Natural killer cell treated with Interleukin-12 subunit alpha and Interleukin-12 subunit beta and Interleukin-15 and Interleukin-18, amount 100 ng/mL, for 72 hours (primary cell): Measurements from ENCODE around the gene ADGRB2. TPM values are rescaled to one million over a fixed set of nuclear protein-coding genes. Genes with fewer than 3 reads are reported as not detected.
A peak's percentile ranks its signal among the peaks of the same experiment; 100 is the strongest.

Source experiments
- ATAC-seq, 2 donors: fragments of 150-1000 bp; cut with Tn5 transposase in 1 of 2; sonication (Bioruptor Pico), chemical (Tn5 transposase) in 1 of 2; 2 replicates each; pipeline ENCODE4 v1.10.0; 2021
- DNase-seq: peaks from one replicate; pipeline ENCODE4 v3.0.0; 2022; ENCODE audit warnings: low spot score
- H3K27ac Mint-ChIP-seq, 2 donors: 1 replicate in 1 of 2; 2 replicates in 1 of 2; pipeline ENCODE4 v1.8.0; 2022; ENCODE audit warnings: mixed read lengths in 2 of 2, mild to moderate bottlenecking in 1 of 2, moderate library complexity in 1 of 2
- H3K27me3 Mint-ChIP-seq, 2 donors: 1 replicate in 1 of 2; 2 replicates in 1 of 2; pipeline ENCODE4 v1.8.0; 2022; ENCODE audit warnings: mixed read lengths in 2 of 2
- H3K36me3 Mint-ChIP-seq: one replicate; pipeline ENCODE4 v1.8.0; 2022; ENCODE audit warnings: mixed read lengths
- H3K4me1 Mint-ChIP-seq, 2 donors: 1 replicate in 1 of 2; 2 replicates in 1 of 2; pipeline ENCODE4 v1.8.0; 2022; ENCODE audit warnings: low read depth in 2 of 2, mixed read lengths in 2 of 2, mild to moderate bottlenecking in 1 of 2
- H3K4me3 Mint-ChIP-seq: one replicate; pipeline ENCODE4 v1.8.0; 2022; ENCODE audit warnings: mixed read lengths
- H3K9me3 Mint-ChIP-seq: 2 replicates; pipeline ENCODE4 v1.8.0; 2022; ENCODE audit warnings: mixed read lengths
- total RNA-seq, 2 donors: library from RNA; stranded (reverse); gene quantifications; one replicate each; pipeline ENCODE4 v1.2.3, GENCODE V29; 2022

ADGRB2 gene
- total RNA-seq, 2 donors from 2014 or later, result 1.2 TPM; not detected in 1

DNA sequence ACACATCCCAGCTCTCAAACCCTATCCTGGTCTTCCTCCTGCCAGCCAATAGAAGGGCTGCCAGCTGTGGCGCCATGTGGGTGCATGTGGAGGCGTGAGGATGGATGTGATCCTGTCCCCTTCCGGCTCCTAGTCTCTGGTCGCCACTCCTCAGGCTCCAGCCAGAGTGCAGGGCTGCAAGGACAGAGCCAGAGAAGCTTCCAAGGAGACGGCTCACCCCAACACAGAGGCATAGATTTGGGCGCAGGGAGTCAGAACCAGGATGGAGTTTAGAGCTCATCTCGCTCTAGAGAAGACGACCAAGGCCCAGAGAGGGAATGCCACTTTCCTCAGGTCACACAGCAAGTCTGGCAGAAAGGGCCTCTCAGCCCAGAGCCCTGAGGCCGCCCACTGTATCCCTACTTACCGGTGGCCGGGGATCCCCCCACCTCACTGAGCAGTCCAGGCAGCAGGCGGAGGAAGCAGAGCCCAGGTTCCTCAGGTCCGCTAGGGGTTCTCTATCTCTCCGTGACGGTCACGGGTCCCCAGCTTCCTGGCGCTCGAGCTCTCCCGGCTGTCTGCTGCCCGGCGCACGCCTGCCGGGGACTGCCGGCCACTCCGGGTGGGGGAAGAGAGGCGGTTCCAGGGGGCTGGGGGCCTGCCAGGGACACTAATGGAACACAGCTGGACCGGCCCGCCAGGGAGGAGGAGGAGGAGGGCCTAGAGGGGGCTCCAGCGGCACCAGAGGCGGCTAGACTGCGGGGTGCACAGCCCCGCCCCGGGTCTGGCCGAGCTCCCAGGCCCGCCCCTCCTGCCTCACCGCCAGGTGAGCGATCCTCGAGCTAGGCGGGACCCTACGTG lies 60.5 kb downstream of the ADGRB2 start, which contains the start of gene COL16A1:
Gene COL16A1 (minus strand): TSS at position 587 of the 840 bp plus-strand sequence. CDS start 1,824 bp downstream, outside the sequence.
- peak within 1 kb of the TSS; percentile 44 to 68 for H3K27ac Mint-ChIP-seq
- no peaks in the 10 kb centered on the region for H3K36me3 Mint-ChIP-seq
- H3K4me1 Mint-ChIP-seq, result peaks cover 63 to 73% of the 10 kb centered on the region in 2 donors
- H3K9me3 Mint-ChIP-seq, result no peaks in the 10 kb centered on the region
- H3K4me3 Mint-ChIP-seq, result peak within 1 kb of the TSS; percentile 74
- DNase-seq (no peak), ATAC-seq (no peak)
- H3K27me3 Mint-ChIP-seq, result peaks cover under 1 to 3% of the 10 kb centered on the region in 2 donors

GRCh38 chr1:31702836-31703404 lies 61.2 kb downstream of the ADGRB2 start:
- H3K4me1 Mint-ChIP-seq, result peaks cover 58 to 71% of the 10 kb centered on the region in 2 donors
- ATAC-seq (no peak), DNase-seq (no peak)
- no peaks in the 10 kb centered on the region for H3K36me3 Mint-ChIP-seq
- H3K4me3 Mint-ChIP-seq, result no peak overlapping the region
- no peaks in the 10 kb centered on the region for H3K9me3 Mint-ChIP-seq
- H3K27me3 Mint-ChIP-seq, result no peaks in the 10 kb centered on the region
- no peak overlapping the region for H3K27ac Mint-ChIP-seq

DNA sequence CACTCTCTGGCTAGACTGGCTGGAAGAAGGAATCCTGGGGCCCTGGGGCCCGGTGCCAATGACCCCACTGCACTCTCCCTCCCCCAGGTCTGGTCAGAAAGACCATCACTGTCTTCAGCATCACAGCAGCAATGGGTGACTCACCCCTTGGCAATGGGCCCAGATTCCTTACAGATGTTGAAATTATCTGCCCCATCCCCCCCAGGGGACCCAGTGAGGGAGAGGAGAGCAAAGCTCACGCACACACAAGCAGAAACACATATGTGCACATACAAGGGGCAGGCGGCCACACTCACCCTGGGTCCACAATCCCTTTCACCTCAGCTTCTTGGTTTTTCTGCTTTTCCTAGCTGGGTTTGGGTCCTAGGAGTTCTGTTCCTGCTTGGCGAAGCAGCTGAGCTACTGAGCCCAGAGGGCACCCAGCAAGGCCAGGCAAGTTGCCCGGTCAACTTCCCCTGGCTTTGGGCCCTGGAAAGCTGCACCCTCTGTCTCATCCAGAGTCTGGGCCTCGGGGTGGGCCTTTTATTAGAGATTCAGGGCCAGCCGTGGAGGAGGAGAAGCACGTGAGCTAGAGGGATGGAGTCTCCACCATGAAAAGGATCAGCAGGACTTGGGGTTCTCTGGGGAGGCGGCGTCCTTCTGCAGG lies 62.9 kb downstream of the ADGRB2 start:
- Mint-ChIP-seq H3K9me3 (no peaks in the 10 kb centered on the region), H3K4me1 (peaks cover 53 to 64% of the 10 kb centered on the region in 2 donors), H3K27me3 (no peaks in the 10 kb centered on the region), H3K36me3 (no peaks in the 10 kb centered on the region), H3K27ac (peak overlapping the region in 1 of 2 donors; percentile 48), H3K4me3 (no peak overlapping the region)
- ATAC-seq, result no peak
- DNase-seq, result no peak

DNA sequence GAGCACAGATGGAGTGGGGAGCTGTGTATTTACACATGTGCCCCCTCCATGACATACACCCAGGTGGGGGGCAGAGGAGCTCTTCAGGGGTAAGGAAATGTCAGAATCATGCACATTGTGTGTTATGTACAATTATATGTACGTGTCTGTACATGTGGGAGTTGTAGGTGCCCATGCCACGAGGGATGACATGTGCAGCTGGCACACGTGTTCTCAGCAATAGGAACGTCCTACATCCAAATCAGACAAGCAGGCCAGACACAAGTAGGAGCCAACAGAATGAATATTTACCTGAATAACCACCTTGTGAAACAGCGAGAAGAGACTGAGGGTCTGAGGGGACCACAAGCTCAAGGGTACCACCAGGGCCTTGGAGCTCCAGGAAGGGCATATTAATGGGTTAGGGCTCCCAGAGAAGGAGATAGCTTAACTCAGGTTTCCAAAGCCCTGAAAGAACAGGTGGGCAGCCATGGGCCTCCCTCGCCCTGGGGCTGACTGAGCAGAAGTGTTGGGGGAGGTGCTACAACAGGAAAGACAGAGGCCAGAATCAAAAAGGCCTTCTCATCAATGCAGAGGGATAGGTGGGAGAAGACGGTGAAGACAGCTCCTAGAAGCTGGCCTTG lies 63.6 kb downstream of the ADGRB2 start:
- H3K27me3 Mint-ChIP-seq, result no peaks in the 10 kb centered on the region
- H3K4me1 Mint-ChIP-seq, result peaks cover 47 to 58% of the 10 kb centered on the region in 2 donors
- no peak overlapping the region for H3K4me3 Mint-ChIP-seq
- H3K9me3 Mint-ChIP-seq, result no peaks in the 10 kb centered on the region
- peak overlapping the region in 1 of 2 donors; percentile 48 for H3K27ac Mint-ChIP-seq
- no peak for DNase-seq
- ATAC-seq, result no peak
- no peaks in the 10 kb centered on the region for H3K36me3 Mint-ChIP-seq

GRCh38 chr1:31699341-31699891 lies 64.7 kb downstream of the ADGRB2 start:
- H3K27me3 Mint-ChIP-seq, result no peaks in the 10 kb centered on the region
- H3K27ac Mint-ChIP-seq, result no peak overlapping the region
- H3K4me3 Mint-ChIP-seq, result peak overlapping the region; percentile 2
- ATAC-seq, result peak; percentile 62 to 69
- DNase-seq, result peak; percentile 69
- H3K9me3 Mint-ChIP-seq, result no peaks in the 10 kb centered on the region
- peaks cover 36 to 48% of the 10 kb centered on the region in 2 donors for H3K4me1 Mint-ChIP-seq
- no peaks in the 10 kb centered on the region for H3K36me3 Mint-ChIP-seq

DNA sequence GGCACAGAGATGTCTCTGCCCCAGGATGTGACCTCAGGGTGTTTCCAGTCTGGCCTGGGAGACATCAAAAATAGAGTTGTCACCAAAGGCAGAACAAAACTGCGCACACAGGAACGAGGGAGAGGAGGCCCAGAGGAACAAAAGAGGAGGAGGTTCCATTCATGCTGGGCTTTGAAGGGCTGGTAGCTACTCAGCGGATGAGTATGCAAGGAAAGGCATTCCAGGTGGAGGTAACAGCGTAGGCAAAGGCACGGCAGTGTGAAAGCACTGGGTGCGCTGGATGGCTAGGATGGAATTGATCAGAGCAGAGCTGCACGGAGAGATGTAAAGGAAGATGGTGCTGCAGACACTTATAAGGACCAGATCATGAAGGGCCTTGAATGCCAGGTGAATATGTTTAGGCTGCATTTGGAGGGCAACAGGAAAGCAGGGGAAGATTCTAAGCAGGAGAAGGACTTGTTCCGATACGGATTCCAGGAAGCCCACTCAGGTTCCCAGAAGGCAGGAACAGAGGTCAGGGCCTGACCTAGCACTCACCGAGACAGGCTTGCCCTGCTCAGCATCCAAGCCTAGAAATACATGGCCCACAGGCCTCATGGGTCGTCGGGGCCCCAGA lies 66.7 kb downstream of the ADGRB2 start:
- no peaks in the 10 kb centered on the region for H3K27me3 Mint-ChIP-seq
- no peak for ATAC-seq

DNA sequence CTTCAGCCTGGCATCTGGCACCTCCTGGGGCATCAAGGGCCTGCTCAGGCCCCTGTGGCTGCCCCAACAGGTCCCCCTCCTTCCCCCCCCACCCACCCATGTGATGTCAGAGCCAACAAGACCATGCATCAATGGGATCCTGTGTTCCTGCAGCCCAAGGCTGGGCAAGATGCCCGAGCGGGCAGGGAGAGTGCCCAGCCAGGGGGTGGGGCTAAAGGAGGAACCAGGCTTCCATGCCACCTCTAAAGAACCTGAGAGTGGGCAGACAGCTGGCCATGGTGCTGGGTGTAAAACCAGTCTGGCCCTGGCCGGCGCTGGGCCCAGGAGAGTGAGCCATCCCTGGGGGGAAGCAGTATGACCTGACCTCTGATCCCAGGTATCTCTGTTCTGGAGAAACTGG lies 67.9 kb downstream of the ADGRB2 start:
- H3K27me3 Mint-ChIP-seq, result no peaks in the 10 kb centered on the region
- DNase-seq, result no peak
- no peaks in the 10 kb centered on the region for H3K36me3 Mint-ChIP-seq
- no peak overlapping the region for H3K27ac Mint-ChIP-seq
- no peaks in the 10 kb centered on the region for H3K9me3 Mint-ChIP-seq
- no peak for ATAC-seq
- no peak overlapping the region for H3K4me3 Mint-ChIP-seq
- peaks cover 34 to 35% of the 10 kb centered on the region in 2 donors for H3K4me1 Mint-ChIP-seq

More for the DNA sequence above, 66.7 kb downstream of the ADGRB2 start:
- Mint-ChIP-seq H3K4me1 (peaks cover 35 to 46% of the 10 kb centered on the region in 2 donors), H3K36me3 (no peaks in the 10 kb centered on the region), H3K4me3 (peak overlapping the region; percentile 13), H3K27ac (peak overlapping the region in 1 of 2 donors; percentile 49), H3K9me3 (no peaks in the 10 kb centered on the region)
- no peak for DNase-seq

- H3K36me3 Mint-ChIP-seq, result no peaks in the 10 kb centered on the region
- no peaks in the 10 kb centered on the region for H3K27me3 Mint-ChIP-seq
- DNase-seq, result no peak
- no peak overlapping the region for H3K27ac Mint-ChIP-seq
- ATAC-seq, result no peak
- H3K4me1 Mint-ChIP-seq, result peaks cover 25 to 26% of the 10 kb centered on the region in 2 donors
- H3K9me3 Mint-ChIP-seq, result no peaks in the 10 kb centered on the region
- no peak overlapping the region for H3K4me3 Mint-ChIP-seq
Measured at GRCh38 chr1:31695327-31695726, 68.8 kb downstream of the ADGRB2 start.

DNA sequence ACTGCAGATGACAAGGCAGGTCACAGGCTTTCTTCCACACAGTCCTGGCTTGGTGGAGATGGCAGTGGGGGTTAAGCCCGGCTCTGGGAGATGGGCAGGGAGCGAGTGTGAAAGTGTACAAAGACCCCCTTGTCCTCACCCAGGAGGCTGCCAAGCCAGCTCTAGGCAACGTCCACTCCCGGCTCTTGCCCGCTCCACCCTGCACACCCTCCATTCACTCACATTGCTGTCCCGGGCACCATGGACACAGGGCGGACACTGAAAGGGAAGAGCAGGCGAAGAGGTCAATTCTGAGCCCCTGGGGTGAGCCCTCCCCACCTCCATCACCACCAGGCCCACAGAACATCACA lies 69.2 kb downstream of the ADGRB2 start:
- H3K4me1 Mint-ChIP-seq, result peaks cover 21 to 22% of the 10 kb centered on the region in 2 donors
- H3K27ac Mint-ChIP-seq, result no peak overlapping the region
- H3K9me3 Mint-ChIP-seq, result no peaks in the 10 kb centered on the region
- no peak for ATAC-seq
- H3K36me3 Mint-ChIP-seq, result no peaks in the 10 kb centered on the region
- H3K27me3 Mint-ChIP-seq, result no peaks in the 10 kb centered on the region
- no peak overlapping the region for H3K4me3 Mint-ChIP-seq
- no peak for DNase-seq

- Mint-ChIP-seq H3K4me1 (peaks cover 15 to 16% of the 10 kb centered on the region in 2 donors), H3K36me3 (no peaks in the 10 kb centered on the region), H3K9me3 (no peaks in the 10 kb centered on the region), H3K27me3 (no peaks in the 10 kb centered on the region), H3K4me3 (no peak overlapping the region), H3K27ac (peak overlapping the region in 1 of 2 donors; percentile 36)
- DNase-seq (no peak), ATAC-seq (no peak)
Measured at GRCh38 chr1:31694069-31694963, 69.8 kb downstream of the ADGRB2 start.

GRCh38 chr1:31693231-31693630 lies 70.9 kb downstream of the ADGRB2 start:
- Mint-ChIP-seq H3K4me1 (peaks cover 10 to 11% of the 10 kb centered on the region in 2 donors), H3K36me3 (no peaks in the 10 kb centered on the region), H3K27me3 (no peaks in the 10 kb centered on the region), H3K9me3 (no peaks in the 10 kb centered on the region), H3K27ac (no peak overlapping the region), H3K4me3 (no peak overlapping the region)
- DNase-seq (no peak), ATAC-seq (no peak)

GRCh38 chr1:31691951-31692350 lies 72.2 kb downstream of the ADGRB2 start:
- peaks cover 0 to 3% of the 10 kb centered on the region in 2 donors for H3K4me1 Mint-ChIP-seq
- no peak overlapping the region for H3K4me3 Mint-ChIP-seq
- H3K27me3 Mint-ChIP-seq, result no peaks in the 10 kb centered on the region
- H3K27ac Mint-ChIP-seq, result no peak overlapping the region
- no peak for ATAC-seq
- H3K36me3 Mint-ChIP-seq, result no peaks in the 10 kb centered on the region
- no peak for DNase-seq
- H3K9me3 Mint-ChIP-seq, result no peaks in the 10 kb centered on the region
